Stimulated activated CD4-positive, alpha-beta T cell treated with anti-CD3 and anti-CD28 coated beads, Interleukin-2, amount 100 ng/mL, for 48 hours (primary cell): ENCODE results near the gene DCTN5.

Experiments used
- DNase-seq, 2 donors: peaks; one replicate each; pipeline ENCODE4 v3.0.0-alpha.2; 2020

Gene DCTN5

DNA sequence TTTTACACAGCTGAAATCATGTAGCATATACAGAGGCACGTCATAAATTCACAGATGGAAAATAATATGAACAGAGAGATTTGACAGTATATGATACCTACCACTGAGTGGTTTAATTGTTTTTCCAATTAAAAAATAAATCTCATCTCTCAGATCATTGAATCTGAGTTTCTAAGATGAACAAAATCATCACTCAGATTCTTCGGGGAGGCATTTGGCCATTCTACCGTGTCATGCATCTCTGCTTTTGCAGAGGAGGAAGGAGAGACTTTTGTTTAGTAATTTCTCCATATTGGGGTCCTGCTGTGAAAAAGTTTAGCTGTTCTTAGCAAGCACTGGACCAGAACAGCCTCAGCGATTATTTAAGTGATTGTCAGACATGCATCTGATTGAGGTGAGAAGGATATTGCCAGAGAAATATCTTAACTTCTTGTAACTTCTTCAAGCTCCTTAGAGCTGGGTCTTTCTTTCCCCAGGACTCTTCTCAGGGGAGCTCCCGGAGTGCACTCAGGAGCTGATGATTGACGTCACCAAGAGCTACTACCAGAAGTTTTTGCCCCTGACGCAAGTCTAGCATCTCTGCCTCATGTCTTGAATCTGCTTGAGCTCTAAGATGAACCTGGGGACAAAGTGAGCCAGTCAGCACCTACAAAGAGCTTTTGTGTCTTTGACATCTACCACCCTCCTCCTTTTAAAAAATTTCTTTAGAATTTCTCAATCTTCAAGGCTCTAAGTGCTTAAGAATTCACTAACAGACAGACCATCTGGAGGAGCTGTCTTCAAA lies 25.5 kb downstream of the DCTN5 start:
- no peak for DNase-seq

DNA sequence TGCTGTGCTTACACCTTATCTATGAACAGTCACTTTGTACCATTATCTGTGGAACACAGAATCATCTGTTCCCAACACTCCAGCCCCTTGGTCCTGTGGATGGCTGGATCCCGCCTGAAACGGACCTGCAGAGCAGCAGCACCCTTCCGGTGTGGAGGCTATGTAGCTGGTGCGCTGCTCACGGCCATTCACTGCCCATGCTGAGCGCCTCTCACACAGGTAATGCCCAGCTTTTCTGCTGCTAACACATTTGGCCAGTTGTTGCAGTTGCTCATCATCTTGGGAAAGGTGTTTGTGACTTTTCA lies 26.0 kb downstream of the DCTN5 start:
- no peak for DNase-seq

DNA sequence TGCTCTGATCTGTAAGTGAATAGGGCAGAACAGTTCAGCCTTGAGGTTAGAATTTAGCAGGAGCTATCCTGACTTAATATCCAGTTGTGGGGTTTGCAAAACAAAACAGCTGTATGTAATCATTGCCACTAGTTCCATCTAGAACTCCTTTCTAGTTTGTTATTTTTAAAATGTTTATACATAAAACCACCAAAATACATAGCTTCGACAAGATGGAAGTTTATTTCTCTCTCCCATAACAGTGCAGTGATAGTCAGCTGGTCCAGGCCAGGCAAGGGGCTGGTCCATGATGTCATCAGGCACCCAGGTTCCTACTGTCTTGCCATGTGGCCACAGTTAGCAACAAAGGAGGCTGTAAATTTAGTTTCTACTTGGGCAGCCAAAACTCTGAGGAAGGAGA lies 27.0 kb downstream of the DCTN5 start:
- DNase-seq = no peak

DNA sequence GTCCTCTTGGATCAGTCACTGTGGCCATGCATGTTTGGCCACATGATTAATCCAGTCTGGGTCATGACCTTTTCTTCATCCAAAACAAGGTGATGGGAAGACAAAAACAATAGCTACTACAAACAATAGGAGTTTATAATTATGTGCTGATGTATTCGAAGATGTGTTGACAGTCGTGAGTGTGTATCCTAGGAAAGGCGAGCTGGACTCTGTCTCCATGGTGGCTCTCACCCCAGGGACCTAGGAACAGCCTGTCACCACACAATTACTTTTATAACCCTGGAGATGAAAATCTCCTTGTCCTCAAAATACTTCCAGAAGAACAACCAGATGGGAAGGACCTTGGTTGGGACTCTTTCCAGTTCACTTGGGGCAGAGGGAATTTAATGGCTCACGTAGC lies 27.6 kb downstream of the DCTN5 start:
- DNase-seq = no peak

DNA sequence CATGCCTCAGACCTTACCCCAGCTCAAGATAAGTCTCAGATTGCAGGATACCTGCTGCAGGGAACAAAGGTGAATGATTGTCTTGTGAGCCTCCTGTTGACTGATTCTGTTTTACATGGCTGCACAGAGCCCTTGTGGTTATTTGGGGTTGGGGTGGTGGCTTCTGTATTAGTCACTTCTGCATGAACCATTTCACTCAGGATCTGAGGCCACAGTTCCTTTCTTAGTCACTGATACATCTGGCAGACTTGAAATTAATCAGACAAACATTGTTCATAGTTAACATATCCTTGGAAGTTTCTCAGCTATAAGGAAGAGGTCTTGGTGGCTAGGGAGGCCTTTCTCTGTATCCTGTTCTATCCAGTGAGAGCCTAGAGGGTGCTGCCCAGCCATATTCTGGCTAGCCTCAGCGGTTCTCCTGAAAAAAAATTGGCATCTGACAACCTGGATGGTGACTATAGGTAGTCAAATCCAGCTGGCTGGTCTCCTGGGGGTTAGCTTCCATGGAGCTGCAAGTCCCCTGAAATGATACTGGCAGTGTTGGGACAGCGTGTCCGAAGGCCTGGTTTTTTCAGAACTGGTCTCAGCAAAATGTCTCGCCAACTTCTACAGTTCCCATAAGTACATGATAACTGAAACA lies 29.0 kb downstream of the DCTN5 start:
- DNase-seq = peak; percentile 33 to 38

DNA sequence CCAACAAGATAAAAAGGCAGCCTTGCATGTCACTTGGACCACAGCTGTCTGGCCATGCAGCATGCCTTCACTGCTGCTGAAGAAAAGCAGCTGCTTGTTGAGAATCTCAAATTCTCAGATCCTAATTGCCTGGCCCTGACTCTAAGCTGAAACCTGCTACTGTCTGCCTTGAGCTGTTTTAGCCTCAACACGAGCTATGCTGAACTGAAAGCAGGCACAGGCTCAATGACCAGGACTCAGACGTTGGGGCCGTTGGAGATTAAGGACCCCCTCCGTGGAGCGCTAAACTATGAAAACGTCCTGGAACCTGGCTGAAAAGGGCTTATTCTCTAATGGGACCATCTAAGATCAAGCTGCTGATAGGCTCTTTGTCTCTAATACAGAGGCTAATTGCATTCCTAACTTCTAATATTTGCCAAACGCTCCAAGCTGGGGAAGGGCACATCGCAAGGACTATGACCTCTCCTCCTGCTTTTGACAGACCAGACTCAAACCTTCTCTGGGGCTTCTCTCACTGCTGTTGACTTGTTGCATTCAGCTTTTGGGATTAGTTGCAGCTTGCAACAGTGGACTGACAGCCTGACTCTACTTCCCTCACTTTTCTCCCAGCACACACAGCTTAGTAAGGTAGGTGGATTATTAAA lies 32.8 kb downstream of the DCTN5 start:
- no peak for DNase-seq

DNA sequence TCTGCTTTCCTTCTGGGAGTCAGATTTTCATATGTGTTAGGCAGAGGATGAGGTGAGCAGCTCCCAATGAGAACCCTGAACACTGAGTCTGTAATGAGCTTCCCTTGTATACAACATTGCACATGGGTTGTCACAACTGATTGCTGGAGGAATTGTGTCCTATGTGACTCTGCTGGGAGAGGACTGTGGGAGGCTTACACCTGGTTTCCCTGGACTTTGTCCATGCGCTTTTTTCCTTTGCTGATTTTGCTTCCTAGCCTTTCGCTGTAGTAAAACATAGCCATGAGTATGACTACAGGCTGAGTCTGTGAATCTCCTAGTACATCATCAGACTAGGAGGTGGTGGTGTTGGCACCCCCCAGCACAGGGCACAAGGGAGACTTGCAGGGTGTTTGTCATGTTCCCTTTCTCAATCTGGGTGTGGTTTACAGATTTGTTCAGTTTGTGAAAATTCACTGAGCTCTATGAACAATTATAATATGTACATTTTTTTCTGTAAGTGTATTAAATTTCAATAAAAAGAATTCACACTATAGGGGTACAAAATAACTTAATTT lies 35.7 kb downstream of the DCTN5 start:
- DNase-seq = no peak

DNA sequence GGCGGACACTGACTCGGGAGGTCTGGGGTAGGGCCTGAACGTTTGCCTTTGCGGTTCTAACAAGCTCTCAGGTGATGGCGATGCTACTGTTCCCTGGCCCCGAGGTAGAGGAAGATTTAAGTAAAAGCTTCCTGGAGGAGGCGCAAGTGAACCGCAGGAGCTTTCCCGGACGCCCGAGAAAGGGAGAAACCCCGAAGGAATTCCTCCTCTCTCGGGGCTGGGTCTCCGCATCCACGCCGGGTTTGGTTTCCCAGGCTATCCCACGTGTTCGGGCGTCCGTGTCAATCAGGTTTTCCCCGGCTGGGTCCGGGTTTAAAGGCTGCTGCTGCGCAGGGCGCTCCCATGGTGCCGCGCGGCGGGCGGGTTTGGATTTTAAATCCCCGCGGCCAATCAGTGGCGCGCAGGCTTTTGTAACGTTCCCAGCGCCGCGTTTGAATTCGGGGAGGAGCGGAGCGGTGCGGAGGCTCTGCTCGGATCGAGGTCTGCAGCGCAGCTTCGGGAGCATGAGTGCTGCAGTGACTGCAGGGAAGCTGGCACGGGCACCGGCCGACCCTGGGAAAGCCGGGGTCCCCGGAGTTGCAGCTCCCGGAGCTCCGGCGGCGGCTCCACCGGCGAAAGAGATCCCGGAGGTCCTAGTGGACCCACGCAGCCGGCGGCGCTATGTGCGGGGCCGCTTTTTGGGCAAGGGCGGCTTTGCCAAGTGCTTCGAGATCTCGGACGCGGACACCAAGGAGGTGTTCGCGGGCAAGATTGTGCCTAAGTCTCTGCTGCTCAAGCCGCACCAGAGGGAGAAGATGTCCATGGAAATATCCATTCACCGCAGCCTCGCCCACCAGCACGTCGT lies 37.4 kb downstream of the DCTN5 start, which contains the start of gene PLK1:
Gene PLK1, plus strand, starts transcription at position 460 of the 844 bp plus-strand sequence. Its CDS starts 44 bp downstream, at position 504.
- peak; percentile 78 to 81 for DNase-seq

DNA sequence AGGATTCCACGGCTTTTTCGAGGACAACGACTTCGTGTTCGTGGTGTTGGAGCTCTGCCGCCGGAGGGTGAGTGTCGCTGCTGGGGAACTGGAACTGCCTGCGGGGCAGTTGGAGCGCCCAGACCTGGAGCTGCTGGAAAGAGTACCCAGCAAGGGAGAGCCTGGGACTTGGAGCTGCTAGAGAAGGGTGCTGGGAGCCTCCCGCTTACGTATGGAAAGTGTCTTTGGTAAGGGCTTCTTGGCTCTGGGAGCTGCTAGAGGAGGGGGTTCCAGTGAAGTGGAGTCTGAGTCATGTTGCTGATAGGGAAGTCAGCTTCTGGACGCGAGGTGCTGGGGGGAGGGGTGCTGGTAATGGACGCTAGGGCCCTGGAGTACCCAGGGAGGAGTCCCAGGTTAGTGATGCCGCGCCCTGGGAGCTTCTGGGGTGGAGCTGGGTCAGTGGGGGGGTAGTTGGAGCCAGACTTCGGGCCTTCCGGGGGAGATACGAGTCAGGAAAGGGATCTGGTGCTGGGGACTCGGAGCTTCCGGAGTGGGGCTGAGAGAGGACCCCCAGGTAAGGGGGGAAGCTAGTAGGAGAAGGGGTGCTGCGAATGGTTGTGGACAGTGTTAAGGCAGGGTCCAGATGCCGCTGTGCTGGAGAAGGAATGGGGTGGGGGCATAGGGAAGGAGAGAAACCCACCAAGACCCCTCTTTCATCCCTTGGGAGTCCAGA lies 38.2 kb downstream of the DCTN5 start:
- peak in 1 of 2 donors; percentile 30 for DNase-seq

DNA sequence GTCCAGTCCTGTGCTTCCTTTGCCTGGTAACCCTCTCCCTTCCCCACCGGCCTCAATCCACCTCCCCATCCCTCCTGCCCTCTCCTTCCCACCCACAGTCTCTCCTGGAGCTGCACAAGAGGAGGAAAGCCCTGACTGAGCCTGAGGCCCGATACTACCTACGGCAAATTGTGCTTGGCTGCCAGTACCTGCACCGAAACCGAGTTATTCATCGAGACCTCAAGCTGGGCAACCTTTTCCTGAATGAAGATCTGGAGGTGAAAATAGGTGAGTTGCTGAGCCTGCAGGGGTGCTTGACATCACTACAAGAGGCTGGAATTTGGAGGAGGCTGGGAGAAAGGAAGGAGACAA lies 38.7 kb downstream of the DCTN5 start:
- DNase-seq = no peak

DNA sequence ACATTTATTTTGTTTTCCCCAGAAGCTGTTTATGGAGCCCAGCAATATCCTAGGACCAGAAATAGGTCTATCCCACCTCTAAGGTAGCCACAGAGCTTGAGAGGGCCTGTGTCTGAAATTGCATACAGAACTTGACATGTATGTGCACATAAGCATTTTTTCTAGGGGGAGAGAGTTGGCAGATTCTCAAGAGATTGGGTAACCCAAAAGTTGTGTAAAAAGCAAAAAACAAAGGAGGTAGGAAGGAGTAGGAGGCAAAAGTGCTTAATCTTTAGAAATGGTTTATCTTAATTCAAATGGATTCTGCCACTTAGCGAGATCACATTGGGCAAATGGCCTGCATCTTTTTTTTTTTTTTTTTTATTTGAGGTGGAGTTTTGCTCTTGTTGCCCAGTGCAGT lies 40.9 kb downstream of the DCTN5 start:
- no peak for DNase-seq

DNA sequence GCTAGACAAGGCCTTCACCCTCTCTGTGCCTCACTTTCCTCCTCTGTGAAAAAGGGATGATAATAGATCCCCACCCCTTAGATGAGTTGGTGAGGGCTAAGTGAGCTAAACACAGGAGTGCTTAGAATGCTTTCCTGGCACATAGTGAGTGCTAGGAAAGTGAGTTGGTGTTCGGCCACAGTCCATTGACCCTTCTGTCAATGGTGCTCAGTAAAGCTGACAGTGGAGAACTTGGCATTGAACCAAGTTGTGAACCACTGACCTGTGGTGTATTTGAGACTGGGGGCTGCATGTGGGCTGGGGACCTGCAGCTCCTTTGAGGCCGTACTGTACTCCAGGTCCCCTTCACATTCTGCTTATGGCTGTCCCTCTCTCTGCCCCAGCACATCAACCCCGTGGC lies 42.2 kb downstream of the DCTN5 start:
- no peak for DNase-seq

DNA sequence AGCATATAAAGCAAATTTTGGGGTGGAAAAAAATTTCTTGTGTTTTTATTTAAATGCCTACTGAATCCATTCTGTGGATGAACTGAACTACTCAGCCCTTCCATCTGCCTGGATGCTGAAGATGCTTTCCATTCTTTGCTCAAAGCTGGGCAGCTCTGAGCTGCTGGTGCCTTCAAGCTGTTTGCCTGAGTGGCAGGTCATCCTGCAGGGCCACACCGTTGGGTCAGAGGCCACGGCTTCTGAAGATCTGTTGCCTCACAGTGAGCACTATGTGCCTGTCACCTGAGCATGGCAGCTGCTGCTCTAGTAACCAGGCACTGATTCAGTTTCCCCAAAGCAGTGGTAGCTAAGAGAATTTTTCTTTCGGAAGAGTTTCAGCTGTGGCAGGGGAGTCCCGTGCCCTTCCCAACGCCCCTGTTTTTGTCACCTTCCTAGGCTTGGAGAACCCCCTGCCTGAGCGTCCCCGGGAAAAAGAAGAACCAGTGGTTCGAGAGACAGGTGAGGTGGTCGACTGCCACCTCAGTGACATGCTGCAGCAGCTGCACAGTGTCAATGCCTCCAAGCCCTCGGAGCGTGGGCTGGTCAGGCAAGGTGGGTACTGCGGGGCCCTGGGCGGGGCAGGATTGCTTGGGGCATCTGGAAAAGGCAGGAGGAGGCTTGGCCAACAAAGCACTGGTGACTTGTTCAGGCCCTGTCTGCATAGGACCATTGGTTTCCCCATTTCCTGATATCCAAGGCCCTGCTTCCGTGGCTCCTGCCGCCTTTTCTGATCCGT lies 46.0 kb downstream of the DCTN5 start:
- no peak for DNase-seq

DNA sequence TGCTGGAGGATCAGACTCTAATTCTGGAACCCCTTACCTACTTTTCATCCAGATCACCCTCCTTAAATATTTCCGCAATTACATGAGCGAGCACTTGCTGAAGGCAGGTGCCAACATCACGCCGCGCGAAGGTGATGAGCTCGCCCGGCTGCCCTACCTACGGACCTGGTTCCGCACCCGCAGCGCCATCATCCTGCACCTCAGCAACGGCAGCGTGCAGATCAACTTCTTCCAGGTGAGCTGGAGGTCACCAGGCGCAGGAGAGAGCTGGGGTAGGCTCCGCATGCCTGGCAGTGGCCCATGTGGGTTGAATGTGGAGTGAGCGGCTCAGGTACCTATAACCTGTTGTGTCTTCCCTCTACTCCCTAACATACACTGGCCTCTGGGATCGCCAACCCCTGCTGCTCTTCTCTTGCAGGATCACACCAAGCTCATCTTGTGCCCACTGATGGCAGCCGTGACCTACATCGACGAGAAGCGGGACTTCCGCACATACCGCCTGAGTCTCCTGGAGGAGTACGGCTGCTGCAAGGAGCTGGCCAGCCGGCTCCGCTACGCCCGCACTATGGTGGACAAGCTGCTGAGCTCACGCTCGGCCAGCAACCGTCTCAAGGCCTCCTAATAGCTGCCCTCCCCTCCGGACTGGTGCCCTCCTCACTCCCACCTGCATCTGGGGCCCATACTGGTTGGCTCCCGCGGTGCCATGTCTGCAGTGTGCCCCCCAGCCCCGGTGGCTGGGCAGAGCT lies 48.3 kb downstream of the DCTN5 start:
- DNase-seq = no peak

DNA sequence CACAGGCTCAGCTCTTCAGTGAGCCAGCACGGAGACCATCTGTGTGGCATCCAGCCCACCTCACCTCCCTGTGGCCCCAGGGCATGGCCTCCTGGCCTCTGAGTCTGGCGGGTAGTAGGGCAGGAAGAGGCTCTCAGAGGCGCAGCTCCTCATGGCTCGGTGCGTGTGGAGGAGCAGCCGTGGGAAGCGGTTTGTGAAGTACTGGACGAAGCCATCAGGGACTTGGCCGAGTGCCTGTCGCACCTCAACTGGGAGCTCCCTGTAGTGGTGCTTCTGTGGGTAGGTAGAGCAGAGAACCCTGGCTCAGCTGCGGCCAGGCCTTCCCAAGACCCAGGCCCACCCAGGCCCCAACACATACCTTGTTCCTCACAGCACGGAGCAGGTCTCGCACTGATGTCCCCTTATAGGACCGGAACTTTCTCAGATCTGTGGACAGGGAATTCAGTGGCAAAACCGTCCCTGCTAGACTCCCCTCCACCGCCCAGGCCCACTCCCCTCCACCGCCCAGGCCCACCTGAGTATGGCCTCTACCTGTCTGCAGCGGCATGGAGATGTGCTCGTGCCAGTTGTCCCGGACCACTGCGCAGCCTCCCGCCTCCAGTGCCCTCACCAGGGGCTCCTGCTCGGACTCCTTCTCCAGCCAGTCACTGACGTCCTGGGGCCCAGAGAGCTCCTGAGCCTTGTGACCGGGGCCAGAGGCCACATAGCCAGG lies 49.7 kb downstream of the DCTN5 start:
- no peak for DNase-seq

DNA sequence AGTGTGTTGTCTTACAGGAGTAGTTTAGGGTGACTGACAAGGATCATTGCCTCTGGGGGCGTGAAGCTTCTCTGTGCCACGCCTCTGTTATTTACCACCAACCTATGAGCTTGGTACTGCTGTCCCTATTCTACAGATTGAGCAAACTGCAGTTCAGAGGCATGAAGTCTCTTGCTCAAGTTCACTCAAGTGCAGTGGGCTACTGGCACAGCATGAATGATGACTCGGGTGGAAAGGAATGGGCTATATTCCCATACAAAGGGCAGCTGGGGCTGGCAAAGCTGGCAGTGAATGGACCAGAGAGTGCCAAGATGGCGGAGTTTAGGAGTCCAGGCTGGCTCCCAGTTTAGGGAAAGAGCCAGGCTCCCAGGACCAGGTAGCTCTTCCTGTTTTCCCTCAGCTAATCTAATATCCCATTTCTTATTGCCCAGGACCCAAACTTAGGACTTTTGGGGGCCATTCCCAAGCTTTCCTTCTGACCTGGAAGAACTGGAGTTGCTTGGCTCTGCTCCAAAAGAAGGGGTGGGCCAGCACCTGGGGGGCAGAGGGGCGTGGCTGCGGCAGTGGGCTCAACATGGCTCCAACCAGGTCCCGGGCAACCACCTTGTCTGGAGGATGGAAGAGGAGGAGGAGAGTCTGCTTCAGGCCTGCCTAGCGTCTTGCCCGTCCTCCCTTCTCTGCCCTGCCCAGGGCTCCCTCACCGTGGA lies 50.4 kb downstream of the DCTN5 start:
- no peak for DNase-seq

DNA sequence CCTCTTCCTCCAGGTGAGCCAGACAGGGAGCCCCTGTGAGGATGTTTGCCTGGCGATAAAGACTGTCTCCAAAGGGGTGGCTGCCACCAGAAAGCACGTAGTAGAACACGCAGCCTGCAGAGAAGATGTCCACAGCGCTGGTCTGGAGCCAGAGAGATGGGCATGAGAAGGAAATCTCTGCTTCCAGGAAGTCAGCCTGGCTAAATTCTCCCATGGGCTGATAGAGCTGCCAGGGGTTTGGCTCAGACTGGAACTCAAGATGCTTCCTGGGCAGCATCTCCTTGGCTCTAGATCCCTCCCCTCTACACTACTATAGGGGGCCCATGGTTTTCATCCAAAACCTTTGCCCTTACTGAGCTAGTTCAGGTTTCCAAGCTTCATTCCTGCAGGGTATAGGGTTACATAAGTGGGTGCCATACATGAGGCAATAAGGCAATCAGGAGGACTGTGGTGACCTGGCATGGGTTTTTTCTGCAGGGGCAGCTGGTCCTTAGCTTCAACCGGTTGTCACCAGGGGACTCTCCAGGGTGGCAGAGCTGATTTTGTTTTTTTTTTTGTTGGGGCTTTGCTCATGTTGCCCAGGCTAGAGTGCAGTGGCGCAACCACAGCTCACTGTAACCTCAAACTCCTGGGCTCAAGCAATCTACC lies 51.0 kb downstream of the DCTN5 start:
- DNase-seq = no peak

DNA sequence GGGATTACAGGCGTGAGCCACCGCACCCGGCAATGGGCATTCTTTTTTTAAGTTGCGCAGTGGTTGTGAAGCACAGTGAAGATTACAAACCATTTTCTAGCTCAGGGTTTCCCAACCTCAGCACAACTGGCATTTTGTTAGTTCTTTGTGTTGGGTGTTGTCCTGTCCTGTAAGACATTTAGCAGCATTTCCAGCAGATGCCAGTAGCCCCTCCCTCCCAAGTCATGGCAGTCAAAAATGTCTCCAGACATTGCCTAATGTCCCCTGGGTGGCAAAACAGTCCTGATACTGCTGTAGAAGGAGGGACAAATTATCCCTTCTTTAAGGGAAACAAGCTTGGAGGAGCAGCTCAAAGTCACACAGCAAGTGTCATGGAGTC lies 53.0 kb downstream of the DCTN5 start:
- DNase-seq = no peak
